ENCODE results near the gene BPGM.

The BPGM gene

DNA sequence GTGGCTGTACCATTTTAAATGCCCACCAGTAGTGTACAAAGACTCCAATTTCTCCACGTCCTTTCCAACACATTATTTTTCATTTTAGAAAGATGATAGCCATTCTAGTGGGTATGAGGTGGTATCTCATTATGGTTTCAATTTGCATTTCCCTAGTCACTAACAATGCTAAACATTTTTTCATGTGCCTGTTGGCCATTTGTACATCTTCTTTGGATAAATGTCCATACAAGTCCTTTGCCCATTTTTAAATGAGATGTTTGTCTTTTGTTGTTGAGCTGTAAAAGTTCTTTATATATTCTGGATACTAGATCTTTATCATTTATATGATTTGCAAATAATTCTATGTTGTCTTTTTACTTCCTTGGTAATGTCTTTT, 18.9 kb upstream of the BPGM start:
- no peak overlapping the region for H3K4me2 ChIP-seq (ENCODE audit: low read depth, low read length, poor library complexity, severe bottlenecking)
- no peaks in the 10 kb centered on the region for H3K4me1 ChIP-seq (ENCODE audit: insufficient read depth, low read length, poor library complexity, severe bottlenecking)
- no peak overlapping the region for H3K9ac ChIP-seq (ENCODE audit: low read depth, low read length, poor library complexity, severe bottlenecking)
- H3K79me2 ChIP-seq (ENCODE audit: insufficient read depth, low read length) = no peaks in the 10 kb centered on the region
- no peaks in the 10 kb centered on the region for H3K36me3 ChIP-seq (ENCODE audit: insufficient read depth, low read length)
- H3K4me3 ChIP-seq (ENCODE audit: low read length, poor library complexity, severe bottlenecking) = no peak overlapping the region
- H3K9me3 ChIP-seq (ENCODE audit: insufficient read depth, low read depth, low read length) = no peaks in the 10 kb centered on the region
- H3F3A ChIP-seq (ENCODE audit: low read depth) = no peaks in the 10 kb centered on the region
- TF ChIP-seq, protein P1, sequence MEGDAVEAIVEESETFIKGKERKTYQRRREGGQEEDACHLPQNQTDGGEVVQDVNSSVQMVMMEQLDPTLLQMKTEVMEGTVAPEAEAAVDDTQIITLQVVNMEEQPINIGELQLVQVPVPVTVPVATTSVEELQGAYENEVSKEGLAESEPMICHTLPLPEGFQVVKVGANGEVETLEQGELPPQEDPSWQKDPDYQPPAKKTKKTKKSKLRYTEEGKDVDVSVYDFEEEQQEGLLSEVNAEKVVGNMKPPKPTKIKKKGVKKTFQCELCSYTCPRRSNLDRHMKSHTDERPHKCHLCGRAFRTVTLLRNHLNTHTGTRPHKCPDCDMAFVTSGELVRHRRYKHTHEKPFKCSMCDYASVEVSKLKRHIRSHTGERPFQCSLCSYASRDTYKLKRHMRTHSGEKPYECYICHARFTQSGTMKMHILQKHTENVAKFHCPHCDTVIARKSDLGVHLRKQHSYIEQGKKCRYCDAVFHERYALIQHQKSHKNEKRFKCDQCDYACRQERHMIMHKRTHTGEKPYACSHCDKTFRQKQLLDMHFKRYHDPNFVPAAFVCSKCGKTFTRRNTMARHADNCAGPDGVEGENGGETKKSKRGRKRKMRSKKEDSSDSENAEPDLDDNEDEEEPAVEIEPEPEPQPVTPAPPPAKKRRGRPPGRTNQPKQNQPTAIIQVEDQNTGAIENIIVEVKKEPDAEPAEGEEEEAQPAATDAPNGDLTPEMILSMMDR (conservative IDR thresholded peaks at IDR 0.05; ENCODE audit: low read length) = no peak
- TF ChIP-seq EZH2phosphoT487 (IDR thresholded peaks at IDR 0.05; ENCODE audit: borderline replicate concordance) = no peak
- H3K9me2 ChIP-seq (replicated peaks; ENCODE audit: low read depth, low read length) = no peaks in the 10 kb centered on the region
- no peaks in the 10 kb centered on the region for H4K20me1 ChIP-seq (ENCODE audit: insufficient read depth, low read length, poor library complexity, severe bottlenecking)
- no peak overlapping the region for H2AFZ ChIP-seq (ENCODE audit: low read length)
- no peaks in the 10 kb centered on the region for H3K27me3 ChIP-seq (ENCODE audit: insufficient read depth, low read length, poor library complexity, severe bottlenecking)

DNA sequence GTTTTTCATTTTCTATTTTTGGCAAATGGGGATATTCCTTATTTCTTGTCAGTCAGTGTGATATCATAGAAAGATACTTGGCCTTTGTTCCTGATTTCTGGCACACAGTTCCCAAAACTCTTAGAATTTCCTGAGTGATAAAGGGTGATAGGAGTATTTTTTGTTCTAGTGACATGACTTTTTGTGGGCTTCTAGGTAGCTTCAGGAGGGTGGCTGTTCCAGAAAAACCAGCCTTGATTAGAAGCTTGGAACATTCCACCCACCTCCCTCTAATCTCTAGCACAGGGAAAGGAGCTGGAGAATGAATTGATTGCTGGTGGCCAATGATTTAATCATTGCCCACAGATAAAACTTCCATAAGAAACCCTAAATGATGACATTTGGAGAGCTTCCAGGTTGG, 17.2 kb upstream of the BPGM start:
- Histone ChIP-seq H3K9ac (ENCODE audit: low read depth, low read length, poor library complexity, severe bottlenecking) (no peak overlapping the region), H3K4me3 (ENCODE audit: low read length, poor library complexity, severe bottlenecking) (no peak overlapping the region), H3F3A (ENCODE audit: low read depth) (no peaks in the 10 kb centered on the region), H3K9me3 (ENCODE audit: insufficient read depth, low read depth, low read length) (no peaks in the 10 kb centered on the region), H2AFZ (ENCODE audit: low read length) (no peak overlapping the region), H3K27me3 (ENCODE audit: insufficient read depth, low read length, poor library complexity, severe bottlenecking) (no peaks in the 10 kb centered on the region), H3K9me2 (replicated peaks; ENCODE audit: low read depth, low read length) (no peaks in the 10 kb centered on the region), H3K4me1 (ENCODE audit: insufficient read depth, low read length, poor library complexity, severe bottlenecking) (no peaks in the 10 kb centered on the region), H3K36me3 (ENCODE audit: insufficient read depth, low read length) (no peaks in the 10 kb centered on the region), H3K79me2 (ENCODE audit: insufficient read depth, low read length) (no peaks in the 10 kb centered on the region), H4K20me1 (ENCODE audit: insufficient read depth, low read length, poor library complexity, severe bottlenecking) (no peaks in the 10 kb centered on the region), H3K4me2 (ENCODE audit: low read depth, low read length, poor library complexity, severe bottlenecking) (no peak overlapping the region)
- TF ChIP-seq, protein P1 (conservative IDR thresholded peaks at IDR 0.05; ENCODE audit: low read length) = no peak
- TF ChIP-seq EZH2phosphoT487 (IDR thresholded peaks at IDR 0.05; ENCODE audit: borderline replicate concordance) = no peak

DNA sequence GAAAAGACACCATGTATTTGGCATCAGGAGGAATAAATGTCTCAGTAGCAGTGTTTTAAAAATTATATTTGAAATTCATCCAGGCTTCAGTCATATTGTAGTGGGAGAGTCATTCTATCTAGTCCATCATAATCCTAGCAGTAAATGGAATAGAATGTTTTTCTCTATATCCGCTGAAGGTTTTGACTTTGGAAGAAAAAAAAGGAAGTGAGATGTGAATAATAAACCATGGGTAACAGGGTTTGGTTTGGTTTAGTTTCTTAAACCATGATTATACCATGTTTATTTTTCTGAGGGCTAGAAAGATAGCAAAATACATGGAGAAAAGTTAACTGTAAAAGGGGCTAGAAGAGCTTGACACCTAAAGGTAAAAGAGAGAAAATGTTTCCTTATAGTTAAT, 16.4 kb upstream of the BPGM start:
- no peak overlapping the region for H3K4me3 ChIP-seq (ENCODE audit: low read length, poor library complexity, severe bottlenecking)
- no peaks in the 10 kb centered on the region for H3K27me3 ChIP-seq (ENCODE audit: insufficient read depth, low read length, poor library complexity, severe bottlenecking)
- no peaks in the 10 kb centered on the region for H3F3A ChIP-seq (ENCODE audit: low read depth)
- no peak overlapping the region for H2AFZ ChIP-seq (ENCODE audit: low read length)
- no peak overlapping the region for H3K9ac ChIP-seq (ENCODE audit: low read depth, low read length, poor library complexity, severe bottlenecking)
- H3K9me3 ChIP-seq (ENCODE audit: insufficient read depth, low read depth, low read length) = no peaks in the 10 kb centered on the region
- H3K9me2 ChIP-seq (replicated peaks; ENCODE audit: low read depth, low read length) = no peaks in the 10 kb centered on the region
- no peaks in the 10 kb centered on the region for H4K20me1 ChIP-seq (ENCODE audit: insufficient read depth, low read length, poor library complexity, severe bottlenecking)
- TF ChIP-seq, protein P1 (conservative IDR thresholded peaks at IDR 0.05; ENCODE audit: low read length) = no peak
- TF ChIP-seq EZH2phosphoT487 (IDR thresholded peaks at IDR 0.05; ENCODE audit: borderline replicate concordance) = no peak
- no peak overlapping the region for H3K4me2 ChIP-seq (ENCODE audit: low read depth, low read length, poor library complexity, severe bottlenecking)
- no peaks in the 10 kb centered on the region for H3K79me2 ChIP-seq (ENCODE audit: insufficient read depth, low read length)
- no peaks in the 10 kb centered on the region for H3K4me1 ChIP-seq (ENCODE audit: insufficient read depth, low read length, poor library complexity, severe bottlenecking)
- H3K36me3 ChIP-seq (ENCODE audit: insufficient read depth, low read length) = no peaks in the 10 kb centered on the region

Data from Loucy (cell line).